ENCODE results near the gene POU2F1.

DNA sequence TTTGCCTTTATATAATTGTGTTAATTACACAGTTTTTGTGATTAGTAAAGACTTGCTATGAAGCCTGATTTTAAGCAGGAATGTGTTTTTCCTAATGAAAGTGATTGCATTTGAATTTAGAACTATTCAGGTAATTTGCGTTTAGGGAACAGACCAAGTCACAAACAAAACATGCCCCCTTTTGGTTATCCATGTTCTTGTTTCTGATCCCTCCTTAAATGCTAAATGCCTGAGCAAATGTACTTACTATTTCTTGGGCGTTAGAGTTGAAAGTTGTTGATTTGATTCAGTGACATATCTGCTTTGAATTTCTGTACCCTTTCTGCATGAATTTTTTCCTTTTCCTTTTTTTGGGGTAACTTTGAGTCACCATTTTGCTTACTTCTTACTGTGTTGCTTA, 5.2 kb downstream of the POU2F1 start:
- TF ChIP-seq, protein P1, sequence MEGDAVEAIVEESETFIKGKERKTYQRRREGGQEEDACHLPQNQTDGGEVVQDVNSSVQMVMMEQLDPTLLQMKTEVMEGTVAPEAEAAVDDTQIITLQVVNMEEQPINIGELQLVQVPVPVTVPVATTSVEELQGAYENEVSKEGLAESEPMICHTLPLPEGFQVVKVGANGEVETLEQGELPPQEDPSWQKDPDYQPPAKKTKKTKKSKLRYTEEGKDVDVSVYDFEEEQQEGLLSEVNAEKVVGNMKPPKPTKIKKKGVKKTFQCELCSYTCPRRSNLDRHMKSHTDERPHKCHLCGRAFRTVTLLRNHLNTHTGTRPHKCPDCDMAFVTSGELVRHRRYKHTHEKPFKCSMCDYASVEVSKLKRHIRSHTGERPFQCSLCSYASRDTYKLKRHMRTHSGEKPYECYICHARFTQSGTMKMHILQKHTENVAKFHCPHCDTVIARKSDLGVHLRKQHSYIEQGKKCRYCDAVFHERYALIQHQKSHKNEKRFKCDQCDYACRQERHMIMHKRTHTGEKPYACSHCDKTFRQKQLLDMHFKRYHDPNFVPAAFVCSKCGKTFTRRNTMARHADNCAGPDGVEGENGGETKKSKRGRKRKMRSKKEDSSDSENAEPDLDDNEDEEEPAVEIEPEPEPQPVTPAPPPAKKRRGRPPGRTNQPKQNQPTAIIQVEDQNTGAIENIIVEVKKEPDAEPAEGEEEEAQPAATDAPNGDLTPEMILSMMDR (IDR thresholded peaks at IDR 0.05 in 2 of 3, conservative IDR thresholded peaks at IDR 0.05 in 1 of 3; ENCODE audit: borderline replicate concordance in 1 of 3, insufficient read depth in 1 of 3, low read depth in 2 of 3, low read length in 2 of 3), result no peak
- TF ChIP-seq POLR2AphosphoS5 (IDR thresholded peaks at IDR 0.05; ENCODE audit: low read depth, low read length) (no peak), ZNF274 (IDR thresholded peaks at IDR 0.05; ENCODE audit: low read depth, low read length) (no peak), POLR2A (IDR thresholded peaks at IDR 0.05; ENCODE audit: borderline replicate concordance, extremely low read depth, insufficient read depth, insufficient read length) (no peak), JUND (IDR thresholded peaks at IDR 0.05) (no peak), RAD21 (IDR thresholded peaks at IDR 0.05; ENCODE audit: low read depth) (no peak), EZH2 (IDR thresholded peaks at IDR 0.05) (no peak), SIN3A (IDR thresholded peaks at IDR 0.05; ENCODE audit: low read depth) (no peak)
- TF ChIP-seq, protein P2, sequence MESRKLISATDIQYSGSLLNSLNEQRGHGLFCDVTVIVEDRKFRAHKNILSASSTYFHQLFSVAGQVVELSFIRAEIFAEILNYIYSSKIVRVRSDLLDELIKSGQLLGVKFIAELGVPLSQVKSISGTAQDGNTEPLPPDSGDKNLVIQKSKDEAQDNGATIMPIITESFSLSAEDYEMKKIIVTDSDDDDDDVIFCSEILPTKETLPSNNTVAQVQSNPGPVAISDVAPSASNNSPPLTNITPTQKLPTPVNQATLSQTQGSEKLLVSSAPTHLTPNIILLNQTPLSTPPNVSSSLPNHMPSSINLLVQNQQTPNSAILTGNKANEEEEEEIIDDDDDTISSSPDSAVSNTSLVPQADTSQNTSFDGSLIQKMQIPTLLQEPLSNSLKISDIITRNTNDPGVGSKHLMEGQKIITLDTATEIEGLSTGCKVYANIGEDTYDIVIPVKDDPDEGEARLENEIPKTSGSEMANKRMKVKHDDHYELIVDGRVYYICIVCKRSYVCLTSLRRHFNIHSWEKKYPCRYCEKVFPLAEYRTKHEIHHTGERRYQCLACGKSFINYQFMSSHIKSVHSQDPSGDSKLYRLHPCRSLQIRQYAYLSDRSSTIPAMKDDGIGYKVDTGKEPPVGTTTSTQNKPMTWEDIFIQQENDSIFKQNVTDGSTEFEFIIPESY (IDR thresholded peaks at IDR 0.05; ENCODE audit: extremely low read depth, insufficient replicate concordance, low read length), result no peak
- TF ChIP-seq, protein P3, sequence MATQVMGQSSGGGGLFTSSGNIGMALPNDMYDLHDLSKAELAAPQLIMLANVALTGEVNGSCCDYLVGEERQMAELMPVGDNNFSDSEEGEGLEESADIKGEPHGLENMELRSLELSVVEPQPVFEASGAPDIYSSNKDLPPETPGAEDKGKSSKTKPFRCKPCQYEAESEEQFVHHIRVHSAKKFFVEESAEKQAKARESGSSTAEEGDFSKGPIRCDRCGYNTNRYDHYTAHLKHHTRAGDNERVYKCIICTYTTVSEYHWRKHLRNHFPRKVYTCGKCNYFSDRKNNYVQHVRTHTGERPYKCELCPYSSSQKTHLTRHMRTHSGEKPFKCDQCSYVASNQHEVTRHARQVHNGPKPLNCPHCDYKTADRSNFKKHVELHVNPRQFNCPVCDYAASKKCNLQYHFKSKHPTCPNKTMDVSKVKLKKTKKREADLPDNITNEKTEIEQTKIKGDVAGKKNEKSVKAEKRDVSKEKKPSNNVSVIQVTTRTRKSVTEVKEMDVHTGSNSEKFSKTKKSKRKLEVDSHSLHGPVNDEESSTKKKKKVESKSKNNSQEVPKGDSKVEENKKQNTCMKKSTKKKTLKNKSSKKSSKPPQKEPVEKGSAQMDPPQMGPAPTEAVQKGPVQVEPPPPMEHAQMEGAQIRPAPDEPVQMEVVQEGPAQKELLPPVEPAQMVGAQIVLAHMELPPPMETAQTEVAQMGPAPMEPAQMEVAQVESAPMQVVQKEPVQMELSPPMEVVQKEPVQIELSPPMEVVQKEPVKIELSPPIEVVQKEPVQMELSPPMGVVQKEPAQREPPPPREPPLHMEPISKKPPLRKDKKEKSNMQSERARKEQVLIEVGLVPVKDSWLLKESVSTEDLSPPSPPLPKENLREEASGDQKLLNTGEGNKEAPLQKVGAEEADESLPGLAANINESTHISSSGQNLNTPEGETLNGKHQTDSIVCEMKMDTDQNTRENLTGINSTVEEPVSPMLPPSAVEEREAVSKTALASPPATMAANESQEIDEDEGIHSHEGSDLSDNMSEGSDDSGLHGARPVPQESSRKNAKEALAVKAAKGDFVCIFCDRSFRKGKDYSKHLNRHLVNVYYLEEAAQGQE (IDR thresholded peaks at IDR 0.05; ENCODE audit: low read depth), result no peak

All from HCT116 (cell line).